ENCODE measurements around the gene ZHX3. TPM values are rescaled to one million over a fixed set of nuclear protein-coding genes. Genes with fewer than 3 reads are reported as not detected.

Gene ZHX3
- polyA plus RNA-seq, 3 donors, result 20.9 to 24.0 (median 23.3) TPM

DNA sequence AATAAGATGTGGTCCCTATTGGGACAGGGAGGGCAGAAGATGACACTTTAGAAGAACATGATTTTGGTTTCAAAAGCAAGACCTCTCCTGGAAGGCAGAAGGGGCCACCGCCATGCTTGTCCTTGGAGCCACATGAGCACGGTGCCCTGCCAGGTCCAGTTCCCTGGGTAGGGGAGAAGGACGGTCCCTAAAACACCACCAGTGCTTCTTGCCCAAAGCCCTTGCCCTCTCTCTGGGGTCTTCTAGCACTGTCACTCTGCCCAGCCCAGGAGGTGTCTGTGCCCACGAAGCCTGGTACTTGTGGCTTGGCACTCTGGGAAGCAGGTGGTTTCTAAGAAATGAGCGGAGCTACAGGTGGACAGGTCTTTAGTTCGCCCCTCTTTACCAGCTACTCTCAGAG lies 134.1 kb downstream of the ZHX3 start:
- no peak for DNase-seq (ENCODE audit: extremely low read depth in 1 of 11, low read depth in 9 of 11, low spot score in 4 of 11)

DNA sequence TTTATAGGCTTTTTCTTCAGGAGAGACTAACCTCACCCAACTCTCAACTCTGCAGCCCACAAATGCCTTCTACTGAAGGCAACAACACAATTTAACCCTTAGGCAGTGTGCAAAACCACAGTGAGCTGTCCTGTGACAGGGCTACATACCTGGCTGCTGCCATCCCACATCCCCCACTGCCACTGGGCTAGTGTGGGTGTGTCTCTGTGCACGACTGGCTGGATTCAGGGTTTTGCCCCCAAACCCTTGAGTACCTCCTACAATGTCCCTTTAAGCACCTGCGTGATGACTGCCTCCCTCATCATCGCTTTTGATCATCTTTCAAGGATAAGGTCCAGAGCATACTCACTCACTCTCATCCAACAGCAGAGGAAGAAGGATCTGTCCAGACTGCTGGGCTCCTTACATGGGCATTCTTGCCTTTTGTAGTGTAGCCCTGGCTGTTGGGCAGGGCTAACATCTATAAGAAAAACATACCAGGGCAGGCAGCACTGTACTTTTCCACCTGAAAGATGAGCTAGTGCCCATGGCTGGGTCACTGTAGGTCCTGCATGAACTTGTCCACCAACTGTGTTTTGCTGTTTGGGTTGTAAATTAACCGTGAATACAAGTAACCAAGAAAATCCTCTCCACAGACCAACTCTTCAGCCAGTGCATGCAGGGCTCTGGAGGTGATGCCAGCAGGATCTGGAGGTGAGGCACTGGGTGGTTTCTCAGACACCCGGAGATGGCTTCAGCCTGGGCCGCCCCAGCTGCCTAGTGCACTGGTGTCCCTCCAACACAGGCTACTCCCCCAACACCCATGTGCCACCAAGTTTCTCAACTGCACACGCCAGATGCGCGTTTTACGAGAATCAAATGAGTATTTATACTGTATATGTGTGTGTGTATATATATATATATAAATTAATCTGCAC lies 135.0 kb downstream of the ZHX3 start:
- DNase-seq (ENCODE audit: extremely low read depth in 1 of 11, low read depth in 9 of 11, low spot score in 4 of 11), result no peak

- no peak for DNase-seq (ENCODE audit: extremely low read depth in 1 of 11, low read depth in 9 of 11, low spot score in 4 of 11)
Measured at GRCh38 chr20:41181567-41181966, 136.0 kb downstream of the ZHX3 start.

DNA sequence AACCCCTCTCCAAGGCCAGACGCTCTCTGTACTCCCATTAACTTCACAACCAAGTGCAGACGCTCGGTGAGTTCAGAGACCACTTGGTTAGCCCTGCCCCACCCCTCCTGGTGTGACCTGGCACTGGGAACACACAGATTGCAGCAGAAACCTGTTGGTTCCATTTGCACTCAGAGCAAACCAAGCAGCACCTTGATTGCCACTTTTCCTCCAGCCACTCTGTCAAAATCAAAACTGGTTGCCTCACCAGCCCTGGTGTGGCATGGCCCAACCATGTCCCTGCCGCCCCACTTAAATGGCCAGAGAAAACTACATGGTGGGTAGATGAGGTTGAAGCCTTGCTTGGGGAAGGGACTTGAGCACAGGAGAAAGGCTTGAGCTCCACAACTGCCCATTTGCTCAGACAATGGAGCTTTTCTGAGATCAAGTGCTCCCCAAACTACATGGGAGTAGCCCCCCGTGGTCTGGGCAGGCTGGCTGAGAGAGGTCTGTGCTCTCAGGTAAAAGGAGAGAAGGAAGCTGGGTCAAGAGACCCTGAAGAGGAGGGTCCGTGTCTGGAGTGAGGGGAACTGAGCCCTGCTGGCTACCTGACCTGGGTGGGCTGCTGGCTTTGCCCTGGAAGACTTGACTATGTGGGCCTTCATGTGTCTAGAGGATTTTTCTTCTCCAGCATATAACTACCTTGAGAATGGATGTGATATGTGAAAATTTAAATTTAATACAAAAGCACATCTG lies 136.8 kb downstream of the ZHX3 start:
- DNase-seq (ENCODE audit: extremely low read depth in 1 of 11, low read depth in 9 of 11, low spot score in 4 of 11), result no peak

DNA sequence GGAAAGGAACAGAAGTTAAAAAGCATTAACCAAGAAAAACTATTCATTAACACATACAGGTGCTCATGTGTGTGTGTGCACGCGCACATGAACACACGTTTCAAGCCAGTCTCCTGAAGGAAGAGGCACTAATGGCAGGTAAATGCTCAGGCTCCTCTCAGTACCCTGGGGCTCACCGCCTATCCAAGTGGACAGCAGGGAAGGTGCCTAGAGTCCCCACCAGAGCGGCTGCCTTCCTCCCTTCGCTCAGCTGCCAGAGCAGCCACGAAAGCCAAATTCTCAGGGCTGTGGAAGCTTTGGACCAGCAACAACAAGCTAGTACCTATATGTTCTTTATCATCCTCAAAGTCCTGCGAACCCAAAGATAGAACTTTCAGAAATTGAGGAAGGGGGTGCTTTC lies 137.6 kb downstream of the ZHX3 start:
- no peak for DNase-seq (ENCODE audit: extremely low read depth in 1 of 11, low read depth in 9 of 11, low spot score in 4 of 11)

GRCh38 chr20:41178904-41179432 lies 138.6 kb downstream of the ZHX3 start:
- DNase-seq (ENCODE audit: extremely low read depth in 1 of 11, low read depth in 9 of 11, low spot score in 4 of 11), result no peak

DNA sequence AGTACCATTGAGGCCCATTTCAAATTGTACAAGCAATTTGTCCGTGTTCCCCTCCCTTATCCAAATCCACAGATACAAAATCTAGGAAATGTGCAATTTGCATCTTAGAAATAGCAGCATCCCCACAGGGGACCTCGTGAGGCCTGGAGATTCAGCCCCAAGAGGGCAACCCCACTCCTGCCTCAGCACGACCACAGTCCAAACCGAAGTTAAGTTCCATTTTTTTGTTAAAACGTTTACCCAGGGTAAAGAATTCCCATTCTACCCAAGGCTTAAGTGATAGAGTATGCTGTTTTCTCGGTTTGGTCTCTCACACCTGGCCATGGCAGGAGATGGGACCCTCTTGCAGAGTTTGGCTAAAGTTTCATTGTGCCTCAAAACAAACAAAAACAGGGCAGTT lies 139.0 kb downstream of the ZHX3 start:
- no peak for DNase-seq (ENCODE audit: extremely low read depth in 1 of 11, low read depth in 9 of 11, low spot score in 4 of 11)

GRCh38 chr20:41177636-41178035 lies 139.9 kb downstream of the ZHX3 start:
- DNase-seq (ENCODE audit: extremely low read depth in 1 of 11, low read depth in 9 of 11, low spot score in 4 of 11), result no peak

- DNase-seq (ENCODE audit: extremely low read depth in 1 of 11, low read depth in 9 of 11, low spot score in 4 of 11), result no peak
Measured at GRCh38 chr20:41176711-41177552, 140.6 kb downstream of the ZHX3 start.

DNA sequence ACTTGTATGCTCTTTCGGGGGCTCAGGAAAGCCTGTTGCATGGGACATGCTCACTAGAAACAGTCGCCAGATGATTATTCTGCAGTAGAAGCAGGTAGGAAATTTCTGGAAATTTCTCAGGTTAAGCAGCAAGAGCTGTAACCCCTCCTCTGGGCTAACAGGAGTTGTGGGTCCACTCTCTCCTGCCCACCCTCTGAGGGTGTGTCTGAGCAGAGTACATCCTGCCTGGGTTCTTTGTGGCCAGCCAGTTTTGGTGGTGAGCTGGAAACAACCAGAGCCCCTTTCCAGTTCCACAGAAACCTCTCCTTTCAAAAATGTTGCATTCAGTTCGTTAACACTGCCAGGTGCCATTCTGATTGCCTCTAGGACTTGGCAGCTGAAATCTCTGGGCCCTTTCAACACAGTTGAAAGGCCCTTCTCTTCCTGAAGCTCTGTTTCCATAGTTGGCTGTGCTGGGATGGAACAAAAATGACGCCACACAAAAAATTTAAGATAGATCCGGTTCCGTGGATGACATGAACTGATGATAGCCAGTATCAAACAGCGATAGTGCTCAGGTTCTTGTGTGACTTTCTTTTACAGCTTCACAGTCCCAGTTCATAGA lies 141.7 kb downstream of the ZHX3 start:
- DNase-seq (ENCODE audit: extremely low read depth in 1 of 11, low read depth in 9 of 11, low spot score in 4 of 11), result no peak

GRCh38 chr20:41175201-41175651 lies 142.3 kb downstream of the ZHX3 start:
- DNase-seq (ENCODE audit: extremely low read depth in 1 of 11, low read depth in 9 of 11, low spot score in 4 of 11), result no peak

GRCh38 chr20:41174782-41175181 lies 142.7 kb downstream of the ZHX3 start:
- DNase-seq (ENCODE audit: extremely low read depth in 1 of 11, low read depth in 9 of 11, low spot score in 4 of 11), result no peak

- DNase-seq (ENCODE audit: extremely low read depth in 1 of 11, low read depth in 9 of 11, low spot score in 4 of 11), result no peak
Measured at GRCh38 chr20:41174373-41174772, 143.2 kb downstream of the ZHX3 start.

DNA sequence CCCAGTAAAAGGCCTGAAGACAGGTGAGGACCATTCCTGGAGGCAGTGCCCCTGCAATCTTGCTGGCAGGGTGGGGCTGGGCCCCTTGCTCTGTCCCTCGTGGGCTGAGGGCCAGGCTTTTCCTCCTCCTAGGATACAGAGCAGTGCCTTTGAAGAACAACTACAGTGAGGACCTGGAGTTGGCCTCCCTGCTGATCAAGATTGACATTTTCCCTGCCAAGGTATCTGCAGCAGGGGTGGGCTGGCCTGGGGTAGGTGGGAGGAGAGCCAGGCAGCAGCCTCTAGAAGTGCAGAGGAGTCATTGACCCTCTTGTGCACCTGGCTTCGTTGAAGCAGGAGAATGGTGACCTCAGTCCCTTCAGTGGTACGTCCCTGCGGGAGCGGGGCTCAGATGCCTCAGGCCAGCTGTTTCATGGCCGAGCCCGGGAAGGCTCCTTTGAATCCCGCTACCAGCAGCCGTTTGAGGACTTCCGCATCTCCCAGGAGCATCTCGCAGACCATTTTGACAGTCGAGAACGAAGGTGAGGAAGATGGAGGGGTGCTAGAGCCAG lies 143.7 kb downstream of the ZHX3 start:
- DNase-seq (ENCODE audit: extremely low read depth in 1 of 11, low read depth in 9 of 11, low spot score in 4 of 11), result no peak

DNA sequence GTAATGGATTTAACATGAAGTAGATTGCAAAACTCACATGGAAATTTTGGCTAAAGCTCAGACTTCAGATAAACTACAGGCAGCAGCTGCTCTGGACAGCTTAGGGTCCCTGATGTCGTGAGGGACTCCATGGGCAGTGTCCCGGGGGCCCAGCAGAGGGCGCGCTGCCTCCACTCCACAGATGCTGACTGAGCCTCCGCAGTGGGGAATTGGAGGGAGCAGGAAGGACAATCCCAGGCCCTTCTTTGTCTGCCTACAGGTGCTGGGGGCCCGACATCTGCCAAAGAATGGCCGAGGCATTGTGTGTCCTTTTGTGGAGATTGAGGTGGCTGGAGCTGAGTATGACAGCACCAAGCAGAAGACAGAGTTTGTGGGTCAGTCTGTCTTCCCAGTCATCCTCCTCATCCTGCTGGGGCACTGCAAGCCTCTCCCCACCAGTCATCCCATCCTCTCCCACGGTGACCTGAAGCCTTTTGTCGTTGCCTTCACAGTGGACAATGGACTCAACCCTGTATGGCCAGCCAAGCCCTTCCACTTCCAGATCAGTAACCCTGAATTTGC lies 144.3 kb downstream of the ZHX3 start:
- peak; percentile 46 to 76 (median 71) for DNase-seq (ENCODE audit: extremely low read depth in 1 of 11, low read depth in 9 of 11, low spot score in 4 of 11)

DNA sequence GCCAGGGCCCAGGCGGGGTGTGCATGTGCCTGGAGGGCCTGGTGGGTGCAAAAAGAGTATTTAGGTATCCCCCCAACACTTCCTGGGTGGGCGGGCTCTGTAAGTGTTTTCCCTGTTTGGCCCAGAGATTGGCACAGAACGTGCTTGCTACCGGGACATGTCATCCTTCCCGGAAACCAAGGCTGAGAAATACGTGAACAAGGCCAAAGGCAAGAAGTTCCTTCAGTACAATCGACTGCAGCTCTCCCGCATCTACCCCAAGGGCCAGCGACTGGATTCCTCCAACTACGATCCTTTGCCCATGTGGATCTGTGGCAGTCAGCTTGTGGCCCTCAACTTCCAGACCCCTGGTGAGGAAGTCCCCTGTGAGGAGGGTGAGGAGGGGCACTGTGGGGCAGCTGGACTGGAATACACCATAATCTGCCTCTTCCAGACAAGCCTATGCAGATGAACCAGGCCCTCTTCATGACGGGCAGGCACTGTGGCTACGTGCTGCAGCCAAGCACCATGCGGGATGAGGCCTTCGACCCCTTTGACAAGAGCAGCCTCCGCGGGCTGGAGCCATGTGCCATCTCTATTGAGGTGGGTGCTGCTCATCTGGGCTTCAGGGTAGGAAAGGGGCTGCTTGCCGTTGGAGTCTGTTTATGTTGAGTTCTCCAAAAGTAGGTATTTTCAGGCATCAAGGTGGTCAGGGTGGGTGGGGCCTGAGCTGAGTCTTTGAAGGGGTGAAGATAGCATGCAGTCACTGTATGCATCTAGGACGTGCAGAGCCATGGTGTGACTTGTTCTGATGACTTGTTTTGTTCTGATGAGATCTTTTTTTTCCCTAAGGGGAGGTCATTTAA lies 145.0 kb downstream of the ZHX3 start:
- DNase-seq (ENCODE audit: extremely low read depth in 1 of 11, low read depth in 9 of 11, low spot score in 4 of 11), result no peak

GRCh38 chr20:41171736-41172295 lies 145.7 kb downstream of the ZHX3 start:
- DNase-seq (ENCODE audit: extremely low read depth in 1 of 11, low read depth in 9 of 11, low spot score in 4 of 11), result no peak
